Chondrocyte (in vitro differentiated cells): ENCODE measurements around the gene SLC26A11. TPM values are rescaled to one million over a fixed set of nuclear protein-coding genes. Genes with fewer than 3 reads are reported as not detected.
"Not testable (repeated sequence)": the region's sequence is repeated elsewhere in the genome, so short reads cannot be mapped to it uniquely, and the experiment has no call there.

Experiments
- DNase-seq: peaks from one replicate; pipeline ENCODE4 v3.0.0; 2021; ENCODE audit warnings: mixed read lengths, low spot score
- H3K27ac Mint-ChIP-seq: one replicate; pipeline ENCODE4 v1.8.0; 2021; ENCODE audit warnings: mild to moderate bottlenecking, moderate library complexity, mixed read lengths; ENCODE audit not compliant: unreplicated experiment
- H3K27me3 Mint-ChIP-seq: 2 replicates; pipeline ENCODE4 v1.8.0; 2021; ENCODE audit warnings: low read depth, mixed read lengths
- H3K36me3 Mint-ChIP-seq: 2 replicates; pipeline ENCODE4 v1.8.0; 2021; ENCODE audit warnings: low read depth, mixed read lengths
- H3K4me1 Mint-ChIP-seq: 2 replicates; pipeline ENCODE4 v1.8.0; 2021; ENCODE audit warnings: low read depth, mild to moderate bottlenecking, mixed read lengths
- H3K4me3 Mint-ChIP-seq: one replicate; pipeline ENCODE4 v1.8.0; 2021; ENCODE audit warnings: mild to moderate bottlenecking, moderate library complexity, mixed read lengths; ENCODE audit not compliant: unreplicated experiment
- H3K9me3 Mint-ChIP-seq: 2 replicates; pipeline ENCODE4 v1.8.0; 2021; ENCODE audit warnings: low read depth, mixed read lengths
- CTCF ChIP-seq: fragments of 200-600 bp; sonication (generic); IDR thresholded peaks from 2 replicates; pipeline ENCODE4 v1.5.0; 2021; ENCODE audit warnings: antibody characterized with exemption, mild to moderate bottlenecking, moderate library complexity
- total RNA-seq: library from RNA; stranded (reverse); gene quantifications from 3 replicates; pipeline ENCODE4 v1.2.1, GENCODE V29; 2021

SLC26A11 gene
- total RNA-seq, 1 donor from 2014 or later: 16.2 TPM

- peak overlapping the region; percentile 12 for H3K4me3 Mint-ChIP-seq
- H3K27ac Mint-ChIP-seq: peak overlapping the region; percentile 96
- peaks cover 26% of the 10 kb centered on the region for H3K4me1 Mint-ChIP-seq
- no peaks in the 10 kb centered on the region for H3K9me3 Mint-ChIP-seq
- TF ChIP-seq CTCF: no peak
- DNase-seq: no peak
- H3K36me3 Mint-ChIP-seq: peaks cover 2% of the 10 kb centered on the region
- H3K27me3 Mint-ChIP-seq: no peaks in the 10 kb centered on the region
These were observed 34.4 kb downstream of the SLC26A11 start for GRCh38 chr17:80254396-80255251.

- no peak for DNase-seq
- no peak overlapping the region for H3K4me3 Mint-ChIP-seq
- peaks cover 2% of the 10 kb centered on the region for H3K36me3 Mint-ChIP-seq
- H3K9me3 Mint-ChIP-seq: no peaks in the 10 kb centered on the region
- peaks cover 29% of the 10 kb centered on the region for H3K4me1 Mint-ChIP-seq
- no peaks in the 10 kb centered on the region for H3K27me3 Mint-ChIP-seq
- H3K27ac Mint-ChIP-seq: peak overlapping the region; percentile 96
- TF ChIP-seq CTCF: no peak
These were observed 35.8 kb downstream of the SLC26A11 start for GRCh38 chr17:80256034-80256350.

- no peaks in the 10 kb centered on the region for H3K9me3 Mint-ChIP-seq
- H3K27ac Mint-ChIP-seq: no peak overlapping the region
- no peaks in the 10 kb centered on the region for H3K27me3 Mint-ChIP-seq
- no peak for DNase-seq
- peaks cover 41% of the 10 kb centered on the region for H3K4me1 Mint-ChIP-seq
- no peak for TF ChIP-seq CTCF
- no peaks in the 10 kb centered on the region for H3K36me3 Mint-ChIP-seq
- no peak overlapping the region for H3K4me3 Mint-ChIP-seq
These were observed 37.5 kb downstream of the SLC26A11 start for GRCh38 chr17:80257716-80258213.

- H3K4me3 Mint-ChIP-seq, DNase-seq, H3K36me3 Mint-ChIP-seq, H3K27me3 Mint-ChIP-seq, H3K9me3 Mint-ChIP-seq, H3K27ac Mint-ChIP-seq: not testable (repeated sequence)
- H3K4me1 Mint-ChIP-seq: peaks cover 46% of the 10 kb centered on the region
These were observed 38.1 kb downstream of the SLC26A11 start for GRCh38 chr17:80258296-80258695.

GRCh38 chr17:80259457-80260068, 39.3 kb downstream of the SLC26A11 start:
- TF ChIP-seq CTCF: no peak
- Mint-ChIP-seq H3K4me3 (peak overlapping the region; percentile 82), H3K9me3 (no peaks in the 10 kb centered on the region), H3K27ac (peak overlapping the region; percentile 94), H3K4me1 (peaks cover 39% of the 10 kb centered on the region), H3K36me3 (peaks cover under 1% of the 10 kb centered on the region), H3K27me3 (no peaks in the 10 kb centered on the region)
- DNase-seq: no peak
